ENCODE data around the gene IMPA2. TPM values are rescaled to one million over a fixed set of nuclear protein-coding genes. Genes with fewer than 3 reads are reported as not detected.

The IMPA2 gene
- total and polyA plus RNA-seq, 2 of the 8 experiments (the other 6 are each of a cell fraction or from before 2014, with no cell fraction given) = 102 to 140 TPM

GRCh38 chr18:12031846-12032245 lies 50.5 kb downstream of the IMPA2 start:
- Histone ChIP-seq H2AFZ (ENCODE audit: low read length) (no peak overlapping the region), H2AK5ac (ENCODE audit: low read depth, low read length) (no peak overlapping the region), H3K9me3 (ENCODE audit: insufficient read depth in 2 of 2, low read depth in 1 of 2, low read length in 1 of 2) (no peaks in the 10 kb centered on the region), H2BK15ac (ENCODE audit: low read length) (no peak overlapping the region), H2BK12ac (ENCODE audit: low read depth, low read length) (no peak overlapping the region), H3K4me3 (ENCODE audit: extremely low read depth in 1 of 4, insufficient read depth in 2 of 4, low read depth in 3 of 4, low read length in 4 of 4) (no peak overlapping the region), H3K79me2 (ENCODE audit: control insufficient read depth in 1 of 2, insufficient read depth in 2 of 2, low read length in 2 of 2) (no peaks in the 10 kb centered on the region), H4K8ac (ENCODE audit: extremely low read depth, insufficient read depth, low read length) (no peak overlapping the region), H3K14ac (ENCODE audit: insufficient read length) (no peak overlapping the region), H3K23ac (ENCODE audit: insufficient read length) (no peak overlapping the region), H2BK5ac (ENCODE audit: low read depth, low read length) (no peak overlapping the region), H3K9ac (replicated peaks in 1 of 4; ENCODE audit: extremely low read depth in 1 of 4, low read depth in 3 of 4, low read length in 3 of 4) (no peak overlapping the region), H3K56ac (replicated peaks; ENCODE audit: insufficient read length, low read depth, low read length) (no peak overlapping the region), H3K27ac (ENCODE audit: low read depth, low read length) (no peak overlapping the region), H3K27me3 (replicated peaks in 1 of 4; ENCODE audit: control insufficient read depth in 3 of 4, extremely low read depth in 1 of 4, insufficient read depth in 3 of 4, low read length in 3 of 4) (no peaks in the 10 kb centered on the region), H4K20me1 (replicated peaks in 1 of 2; ENCODE audit: control insufficient read depth in 1 of 2, insufficient read depth in 2 of 2, low read length in 2 of 2) (peaks cover 0 to 7% of the 10 kb centered on the region in 2 experiments), H3K79me1 (ENCODE audit: low read depth, low read length) (no peaks in the 10 kb centered on the region), H3K4ac (replicated peaks; ENCODE audit: insufficient read length, low read depth, low read length) (no peak overlapping the region), H3K18ac (ENCODE audit: extremely low read depth, low read length) (no peak overlapping the region), H2BK120ac (replicated peaks; ENCODE audit: low read depth, low read length) (no peak overlapping the region), H3K23me2 (ENCODE audit: low read depth, low read length) (no peaks in the 10 kb centered on the region), H3K4me2 (ENCODE audit: insufficient read depth in 1 of 2, low read depth in 2 of 2, low read length in 2 of 2) (no peak overlapping the region), H3K4me1 (replicated peaks in 1 of 4; ENCODE audit: control insufficient read depth in 3 of 4, insufficient read depth in 4 of 4, low read length in 3 of 4) (0 out of 7 replicates have a peak, but pooled peaks cover 0 to 2% (median under 1%) of the 10 kb centered on the region in 4 experiments), H3K36me3 (ENCODE audit: control insufficient read depth in 2 of 4, insufficient read depth in 4 of 4, low read length in 3 of 4) (peaks cover 7 to 31% (median 21%) of the 10 kb centered on the region in 4 experiments; a peak in 7 of 8 replicates), H2BK20ac (ENCODE audit: low read length) (no peak overlapping the region), H4K91ac (replicated peaks; ENCODE audit: insufficient read length, low read length) (no peak overlapping the region), H4K5ac (ENCODE audit: insufficient read length, low read depth, low read length) (no peak overlapping the region)
- POLR2A ChIA-PET (ENCODE audit: partially characterized antibody) = interaction anchor here (1.0 to 1.1 kb wide), 2 partner anchors 9 to 10 kb away, joined by 3 to 4 read pairs; no protein-coding TSS in a partner anchor
- WGBS, 2 experiments (ENCODE audit: extremely low coverage in 1 of 2, insufficient coverage in 1 of 2, insufficient read length in 1 of 2, insufficient replicate concordance in 2 of 2, low coverage in 1 of 2, low lambda C conversion rate in 2 of 2, missing lambda C conversion rate in 1 of 2) = 95% methylated on average over 6 of the region's 7 CpGs; no CpG with 5 or more reads in 1 of the 2 experiments
- CTCF ChIA-PET (ENCODE audit: partially characterized antibody) = interaction anchor here (0.9 to 6.0 kb wide), 4 partner anchors 16 to 95 kb away, joined by 3 to 31 read pairs (median 4); no protein-coding TSS in a partner anchor
- FAIRE-seq (no peak), DNase-seq (ENCODE audit: low read depth in 1 of 2, low spot score in 2 of 2) (peak in 1 of 2 experiments; percentile 3)

Data from H1 (cell line).